GM23248 (cell line): Measurements from ENCODE around the gene MET. TPM values are rescaled to one million over a fixed set of nuclear protein-coding genes. Genes with fewer than 3 reads are reported as not detected.

ENCODE experiments used
- DNase-seq: peaks from one replicate; pipeline ENCODE4 v3.0.0-alpha.2; 2015
- H2AFZ ChIP-seq: fragments of 200-600 bp; sonication (generic); 2 replicates; pipeline ENCODE4 v1.6.1; 2016; ENCODE audit warnings: antibody characterized with exemption
- H3F3A ChIP-seq: fragments of 200-600 bp; sonication (generic); 2 replicates; pipeline ENCODE4 v1.6.1; 2016; ENCODE audit warnings: mild to moderate bottlenecking, antibody characterized with exemption, mixed run types; ENCODE audit not compliant: insufficient read depth
- H3K27ac ChIP-seq: fragments of 200-600 bp; sonication (generic); 2 replicates; pipeline ENCODE4 v1.5.1; 2016; ENCODE audit warnings: mild to moderate bottlenecking
- H3K27me3 ChIP-seq: fragments of 200-600 bp; sonication (generic); replicated peaks from 2 replicates; pipeline ENCODE4 v1.6.1; 2016; ENCODE audit warnings: mild to moderate bottlenecking; ENCODE audit not compliant: insufficient read depth
- H3K36me3 ChIP-seq: fragments of 200-600 bp; sonication (generic); 2 replicates; pipeline ENCODE4 v1.6.1; 2016; ENCODE audit warnings: low read depth, mild to moderate bottlenecking
- H3K4me1 ChIP-seq: fragments of 200-600 bp; sonication (generic); 2 replicates; pipeline ENCODE4 v1.6.1; 2016; ENCODE audit warnings: mild to moderate bottlenecking; ENCODE audit not compliant: insufficient read depth
- H3K4me2 ChIP-seq: fragments of 200-600 bp; sonication (generic); one replicate; pipeline ENCODE4 v1.6.1; 2016; ENCODE audit warnings: mild to moderate bottlenecking; ENCODE audit not compliant: unreplicated experiment
- H3K4me3 ChIP-seq: fragments of 200-600 bp; sonication (generic); 2 replicates; pipeline ENCODE4 v1.5.1; 2016; ENCODE audit warnings: mild to moderate bottlenecking
- H3K79me2 ChIP-seq: fragments of 200-600 bp; sonication (generic); 2 replicates; pipeline ENCODE4 v1.6.1; 2016; ENCODE audit warnings: mild to moderate bottlenecking; ENCODE audit not compliant: insufficient read depth
- H3K9ac ChIP-seq: fragments of 200-600 bp; sonication (generic); 2 replicates; pipeline ENCODE4 v1.6.1; 2016; ENCODE audit warnings: mild to moderate bottlenecking
- H3K9me2 ChIP-seq: fragments of 200-600 bp; sonication (generic); 2 replicates; pipeline ENCODE4 v1.6.1; 2016; ENCODE audit warnings: mixed run types, mild to moderate bottlenecking, moderate library complexity; ENCODE audit not compliant: insufficient read depth
- H3K9me3 ChIP-seq: fragments of 200-600 bp; sonication (generic); one replicate; pipeline ENCODE4 v1.6.1; 2017; ENCODE audit warnings: low read depth
- H4K20me1 ChIP-seq: fragments of 200-600 bp; sonication (generic); 2 replicates; pipeline ENCODE4 v1.6.0; 2016; ENCODE audit not compliant: insufficient read depth
- EZH2 ChIP-seq: fragments of 200-600 bp; sonication (generic); IDR thresholded peaks from 2 replicates; pipeline ENCODE4 v1.6.1; 2018; ENCODE audit warnings: antibody characterized with exemption, mild to moderate bottlenecking; ENCODE audit not compliant: insufficient read depth, poor library complexity, severe bottlenecking
- EZH2phosphoT487 ChIP-seq: fragments of 200-600 bp; sonication (generic); IDR thresholded peaks from 2 replicates; pipeline ENCODE4 v1.6.1; 2018; ENCODE audit warnings: antibody characterized with exemption, moderate library complexity, mild to moderate bottlenecking, low read depth; ENCODE audit not compliant: insufficient read depth
- WGBS, 2 experiments: methylation state at CpG; one replicate each; pipeline ENCODE4 v1.1.6; 2015 to 2017; ENCODE audit warnings: low lambda C conversion rate in 2 of 2, low coverage in 1 of 2; ENCODE audit errors: missing lambda C conversion rate in 2 of 2; 5-methylcytosine and 5-hydroxymethylcytosine counted together
- in situ Hi-C: fragments of 300-500 bp; cut with MboI; formaldehyde crosslinking; loops from 2 replicates; pipeline ENCODE4 v1.15.0; 2020
- polyA plus RNA-seq: library from polyadenylated mRNA; unstranded; fragments of >200 nt; fragmentation: Nextera tagmentation; extraction: Ambion mirVana; gene quantifications from 2 replicates; pipeline ENCODE4 v1.2.1, GENCODE V29; 2016
- total RNA-seq: library from RNA; depleted of rRNA; stranded (reverse); fragments of >200 nt; shearing (Covaris generic); gene quantifications from 2 replicates; pipeline ENCODE4 v1.2.3, GENCODE V29; 2014

The MET gene
- total and polyA plus RNA-seq, 2 experiments from 2014 or later, result 25.3 to 62.3 TPM

- peaks cover 12% of the 10 kb centered on the region for H3K4me1 ChIP-seq
- in situ Hi-C loops, result no loop called here
These were observed 58.4 kb downstream of the MET start for GRCh38 chr7:116730097-116731022.

GRCh38 chr7:116731023-116731395, 59.0 kb downstream of the MET start:
- peaks cover 9% of the 10 kb centered on the region for H3K36me3 ChIP-seq
- TF ChIP-seq EZH2phosphoT487 (no peak), EZH2 (no peak)
- H2AFZ ChIP-seq, result no peak overlapping the region
- DNase-seq, result no peak
- H3K79me2 ChIP-seq, result peaks cover 31% of the 10 kb centered on the region
- H3K4me2 ChIP-seq, result no peak overlapping the region
- no peak overlapping the region for H3K4me3 ChIP-seq
- H3K4me1 ChIP-seq, result peaks cover 12% of the 10 kb centered on the region
- no peaks in the 10 kb centered on the region for H3K9me3 ChIP-seq
- 0 out of 2 replicates have a peak, but pooled peaks cover 8% of the 10 kb centered on the region for H3F3A ChIP-seq
- H3K27me3 ChIP-seq, result no peaks in the 10 kb centered on the region
- H4K20me1 ChIP-seq, result no peaks in the 10 kb centered on the region
- in situ Hi-C loops, result no loop called here
- H3K9me2 ChIP-seq, result no peaks in the 10 kb centered on the region; the same call in 1 of the 2 replicates
- H3K9ac ChIP-seq, result no peak overlapping the region
- no peak overlapping the region for H3K27ac ChIP-seq
- WGBS, 2 experiments, result 79 to 81% methylated on average over 1 of the region's 1 CpG

More at GRCh38 chr7:116730097-116731022, 58.4 kb downstream of the MET start:
- Histone ChIP-seq H3K79me2 (peaks cover 31% of the 10 kb centered on the region), H4K20me1 (no peaks in the 10 kb centered on the region), H3K4me2 (no peak overlapping the region), H3K27ac (no peak overlapping the region), H3K9ac (no peak overlapping the region), H3K4me3 (no peak overlapping the region), H3K9me3 (no peaks in the 10 kb centered on the region), H3K27me3 (no peaks in the 10 kb centered on the region), H3F3A (0 out of 2 replicates have a peak, but pooled peaks cover 8% of the 10 kb centered on the region), H2AFZ (no peak overlapping the region), H3K36me3 (peaks cover 9% of the 10 kb centered on the region), H3K9me2 (no peaks in the 10 kb centered on the region; the same call in 1 of the 2 replicates)
- no peak for DNase-seq
- TF ChIP-seq EZH2, result no peak
- TF ChIP-seq EZH2phosphoT487, result no peak
- WGBS, 2 experiments, result 93 to 94% methylated on average over 9 of the region's 9 CpGs

DNA sequence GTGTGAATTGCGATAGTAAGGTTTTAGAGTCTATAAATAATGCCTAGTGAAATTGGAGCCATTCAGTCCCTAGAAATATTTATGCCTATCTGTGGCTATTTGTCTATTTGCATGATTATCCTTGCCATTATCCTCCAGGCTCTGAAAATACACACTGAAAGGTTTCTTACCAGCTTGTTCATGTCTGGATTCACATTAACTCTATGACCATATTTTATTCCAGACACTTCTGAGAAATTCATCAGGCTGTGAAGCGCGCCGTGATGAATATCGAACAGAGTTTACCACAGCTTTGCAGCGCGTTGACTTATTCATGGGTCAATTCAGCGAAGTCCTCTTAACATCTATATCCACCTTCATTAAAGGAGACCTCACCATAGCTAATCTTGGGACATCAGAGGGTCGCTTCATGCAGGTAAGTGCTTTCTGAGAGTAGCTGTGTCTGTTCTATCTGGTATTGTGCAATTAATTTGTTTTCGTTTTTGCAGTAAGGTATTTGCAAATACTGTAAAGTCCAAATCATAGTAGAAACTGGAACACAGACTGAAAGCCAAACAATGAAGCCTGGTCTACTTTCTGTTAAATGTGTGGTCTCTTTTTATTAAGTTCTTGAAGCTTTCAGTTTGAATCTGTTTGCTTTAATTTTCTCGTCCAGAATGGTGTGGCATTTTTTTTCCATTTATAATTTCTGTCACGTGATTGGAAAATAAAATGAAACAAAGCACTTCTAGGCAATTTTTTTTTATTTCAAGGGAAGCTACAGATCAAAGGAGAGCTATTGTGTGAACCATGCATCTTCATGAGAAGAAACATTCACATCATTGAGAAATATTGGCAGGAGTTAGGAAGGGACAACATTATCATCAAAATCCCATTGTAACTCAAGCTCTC, 59.7 kb downstream of the MET start:
- Histone ChIP-seq H3F3A (0 out of 2 replicates have a peak, but pooled peaks cover 8% of the 10 kb centered on the region), H3K4me1 (peaks cover 12% of the 10 kb centered on the region), H3K9me2 (no peaks in the 10 kb centered on the region; the same call in 1 of the 2 replicates), H4K20me1 (no peaks in the 10 kb centered on the region), H3K79me2 (peaks cover 30% of the 10 kb centered on the region), H3K9me3 (no peaks in the 10 kb centered on the region), H3K27ac (no peak overlapping the region), H3K27me3 (no peaks in the 10 kb centered on the region), H3K4me3 (no peak overlapping the region), H2AFZ (no peak overlapping the region), H3K36me3 (peaks cover 9% of the 10 kb centered on the region), H3K4me2 (no peak overlapping the region), H3K9ac (no peak overlapping the region)
- WGBS, 2 experiments, result 93 to 94% methylated on average over 12 of the region's 12 CpGs
- in situ Hi-C loops, result no loop called here
- DNase-seq, result no peak
- TF ChIP-seq EZH2, result no peak

GRCh38 chr7:116732788-116733694, 61.0 kb downstream of the MET start:
- no peaks in the 10 kb centered on the region for H3F3A ChIP-seq
- H3K27ac ChIP-seq, result no peak overlapping the region
- TF ChIP-seq EZH2 (no peak), EZH2phosphoT487 (no peak)
- no peaks in the 10 kb centered on the region; the same call in 1 of the 2 replicates for H3K9me2 ChIP-seq
- H3K36me3 ChIP-seq, result peaks cover 9% of the 10 kb centered on the region
- no peak overlapping the region for H2AFZ ChIP-seq
- H3K27me3 ChIP-seq, result no peaks in the 10 kb centered on the region
- WGBS, 2 experiments, result 86 to 87% methylated on average over 7 of the region's 7 CpGs
- no peak overlapping the region for H3K9ac ChIP-seq
- H3K4me3 ChIP-seq, result no peak overlapping the region
- no peak overlapping the region for H3K4me2 ChIP-seq
- no peaks in the 10 kb centered on the region for H3K9me3 ChIP-seq
- in situ Hi-C loops, result no loop called here
- DNase-seq, result no peak
- H3K4me1 ChIP-seq, result peaks cover 6% of the 10 kb centered on the region; the same call in 1 of the 2 replicates
- peaks cover 42% of the 10 kb centered on the region; the same call in 1 of the 2 replicates for H3K79me2 ChIP-seq
- no peaks in the 10 kb centered on the region for H4K20me1 ChIP-seq
